ENCODE measurements around the gene ATP2C1.

ATP2C1 gene

GRCh38 chr3:130895690-130896488 is 2.0 kb downstream of the ATP2C1 start:
- DNase-seq, result peak; percentile 66

GRCh38 chr3:130897316-130897715 is 3.4 kb downstream of the ATP2C1 start:
- DNase-seq, result no peak

DNA sequence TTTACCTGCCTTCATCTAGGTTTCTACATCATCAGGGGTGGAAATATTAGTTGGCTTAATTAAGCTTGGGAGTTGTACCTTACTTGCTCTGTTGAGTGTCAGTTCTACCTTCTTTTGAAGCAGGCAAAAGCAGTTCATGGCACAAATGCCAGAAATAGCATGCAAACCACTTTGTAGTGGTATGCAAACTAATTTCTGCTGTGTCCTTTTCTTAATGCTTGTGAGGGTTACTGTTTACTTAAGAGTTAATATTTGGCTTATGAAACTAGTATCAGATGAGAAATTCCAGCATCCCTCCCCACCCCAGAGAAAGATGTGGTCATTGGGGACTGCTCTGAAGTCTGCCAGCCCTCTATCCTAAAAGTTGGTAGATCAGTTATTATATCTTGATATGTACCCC is 7.1 kb downstream of the ATP2C1 start:
- no peak for DNase-seq

- no peak for DNase-seq
These were observed 7.8 kb downstream of the ATP2C1 start for GRCh38 chr3:130901463-130902204.

DNA sequence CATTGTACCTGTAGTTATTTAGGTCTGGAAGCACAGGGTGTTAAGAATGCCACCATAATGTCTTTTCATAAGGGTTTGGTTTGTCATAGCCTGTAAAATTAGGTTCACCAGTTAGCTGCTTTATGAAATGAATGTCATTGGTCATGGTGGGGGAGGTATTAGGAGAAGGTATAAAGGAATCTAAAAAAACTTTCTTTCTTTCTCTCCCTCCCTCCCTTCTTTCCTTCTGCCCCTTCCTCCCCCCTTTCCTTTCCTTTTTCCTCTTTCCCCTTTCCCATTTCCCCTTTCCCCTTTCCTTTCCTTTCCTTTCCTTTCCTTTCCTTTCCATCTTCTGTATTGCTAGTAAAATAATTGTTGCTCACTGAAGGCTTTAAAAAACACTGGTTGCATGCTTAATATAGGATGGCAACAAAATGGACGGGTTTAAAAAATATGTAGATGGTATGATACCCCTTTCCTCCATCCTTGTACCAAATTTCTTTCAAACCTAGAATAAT is 9.6 kb downstream of the ATP2C1 start:
- no peak for DNase-seq

DNA sequence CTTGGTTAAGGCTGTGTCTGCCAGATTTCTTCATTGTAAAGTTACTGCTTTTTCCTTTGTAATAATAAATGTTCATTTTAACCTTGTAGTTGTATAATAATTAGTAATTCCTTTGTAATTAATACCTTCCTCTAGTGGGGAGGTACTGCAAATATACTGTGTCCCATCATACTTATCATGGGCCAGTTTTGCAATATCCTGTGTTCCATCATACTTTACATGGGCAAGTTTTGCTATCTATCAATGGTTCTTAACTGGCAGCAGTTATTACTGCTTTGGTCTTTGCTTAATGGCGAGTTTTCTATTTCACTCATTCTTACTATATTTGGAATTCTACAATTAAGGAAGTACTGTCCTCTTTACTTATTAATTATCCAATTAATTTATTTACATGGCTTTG is 10.6 kb downstream of the ATP2C1 start:
- DNase-seq, result no peak

DNA sequence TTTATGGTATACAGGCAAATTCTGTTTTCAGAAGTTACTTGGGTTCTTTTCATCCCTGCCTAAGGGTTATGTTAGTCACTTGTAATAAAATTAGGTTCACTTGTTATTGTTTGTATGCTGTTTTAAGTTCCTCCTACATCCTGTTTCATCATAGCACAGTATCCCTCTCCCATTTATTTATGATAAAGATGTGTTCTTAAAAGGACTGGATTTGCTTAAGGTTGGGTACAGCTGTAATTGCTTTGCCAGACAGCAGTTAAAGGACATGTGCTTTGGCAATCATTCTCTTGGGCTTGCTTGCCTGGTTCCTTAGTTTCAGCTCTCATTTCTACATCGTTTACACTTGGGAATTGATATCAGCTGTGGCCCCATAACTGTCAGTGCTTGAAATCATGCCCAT is 11.7 kb downstream of the ATP2C1 start:
- DNase-seq, result no peak

DNA sequence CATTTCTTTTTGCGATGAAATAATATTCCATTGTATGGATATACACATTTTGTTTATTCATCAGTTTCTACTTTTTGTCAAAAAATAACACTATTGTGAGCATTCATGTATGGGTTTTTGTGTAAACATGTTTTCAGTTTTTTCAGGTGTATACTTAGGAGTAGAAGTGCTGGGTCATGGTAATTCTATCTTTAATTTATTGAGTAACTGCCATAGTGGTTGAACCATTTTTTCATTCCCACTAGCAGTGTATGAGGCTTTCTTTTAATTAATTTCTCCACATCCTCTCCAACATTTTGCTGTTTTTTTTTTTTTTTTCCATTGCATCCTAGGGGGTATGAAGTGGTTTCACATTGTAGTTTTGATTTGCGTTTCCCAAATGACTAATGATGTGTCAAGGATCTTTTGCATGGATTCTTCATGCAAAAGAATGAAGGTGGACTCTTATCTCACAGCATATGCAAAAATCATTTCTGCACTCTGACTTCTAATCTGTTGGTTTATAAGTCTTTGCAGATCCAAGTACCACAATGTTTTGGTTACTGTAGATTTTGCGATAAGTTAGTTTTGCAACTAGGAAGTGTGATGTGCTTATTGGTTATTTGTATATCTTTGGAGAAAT is 12.6 kb downstream of the ATP2C1 start:
- DNase-seq, result no peak

DNA sequence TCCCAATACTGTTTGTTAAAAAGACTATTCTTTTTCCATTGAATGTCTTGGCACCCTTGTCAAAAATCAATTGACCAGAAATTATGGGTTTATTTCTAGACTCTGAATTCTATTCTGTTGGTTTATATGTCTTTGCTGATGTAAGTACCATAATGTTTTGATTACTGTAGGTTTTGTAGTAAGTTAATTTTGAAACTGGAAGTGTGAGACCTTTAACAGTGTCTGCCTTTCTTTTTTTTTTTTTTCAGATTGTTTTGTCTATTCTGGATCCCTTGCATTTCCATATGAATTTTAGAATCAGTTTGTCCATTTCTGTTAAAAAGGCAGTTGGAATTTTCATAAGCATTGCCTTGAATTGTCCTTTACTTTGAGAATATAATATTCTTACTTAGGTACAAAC is 13.6 kb downstream of the ATP2C1 start:
- DNase-seq, result no peak

GRCh38 chr3:130907966-130908365 is 14.1 kb downstream of the ATP2C1 start:
- DNase-seq, result peak; percentile 39

GRCh38 chr3:130915567-130916292 is 21.8 kb downstream of the ATP2C1 start:
- no peak for DNase-seq

GRCh38 chr3:130916507-130917167 is 22.8 kb downstream of the ATP2C1 start:
- no peak for DNase-seq

- DNase-seq, result no peak
These were observed 24.4 kb downstream of the ATP2C1 start for GRCh38 chr3:130918328-130918727.

GRCh38 chr3:130925628-130926027 is 31.7 kb downstream of the ATP2C1 start:
- DNase-seq, result no peak

GRCh38 chr3:130926504-130926903 is 32.6 kb downstream of the ATP2C1 start:
- no peak for DNase-seq

DNA sequence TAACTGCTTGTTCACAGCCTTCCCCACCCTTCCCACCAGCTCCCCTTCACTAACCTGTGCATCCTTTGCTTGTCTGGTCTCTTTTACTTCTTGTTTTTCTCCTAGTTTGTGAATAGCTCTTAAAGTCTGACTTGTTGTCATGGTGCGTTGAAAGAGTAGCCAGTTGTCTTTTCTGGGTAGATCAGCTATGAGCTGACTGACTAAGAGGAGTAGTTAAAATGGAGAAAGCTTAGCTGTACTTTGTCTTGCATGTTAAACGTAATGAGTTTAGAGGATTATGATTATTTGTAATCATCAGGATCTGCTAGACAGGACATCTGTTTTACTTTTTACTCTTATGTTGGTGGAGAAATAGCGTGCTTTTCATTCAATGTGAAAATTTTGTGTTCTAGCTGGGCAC is 35.9 kb downstream of the ATP2C1 start:
- no peak for DNase-seq

DNA sequence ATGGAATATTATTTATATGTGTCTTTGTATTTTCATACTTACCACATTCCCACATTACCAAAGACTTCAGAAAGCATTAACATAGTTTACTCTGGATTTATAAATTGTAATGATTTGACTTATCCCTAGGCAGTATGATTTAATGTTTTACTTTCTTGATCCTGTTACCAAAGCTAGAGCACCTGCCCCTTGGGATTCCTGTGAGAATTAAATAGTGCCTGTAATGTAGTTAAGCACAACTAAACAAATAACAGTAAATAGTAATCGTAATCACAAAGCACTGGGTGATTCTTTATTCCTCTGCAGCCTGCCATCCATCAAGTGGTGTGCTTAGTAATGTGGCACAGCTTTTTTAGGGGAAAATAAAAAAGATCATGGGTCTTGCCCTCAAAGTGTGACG is 39.1 kb downstream of the ATP2C1 start:
- no peak for DNase-seq

GRCh38 chr3:130933801-130934345 is 40.0 kb downstream of the ATP2C1 start:
- no peak for DNase-seq

DNA sequence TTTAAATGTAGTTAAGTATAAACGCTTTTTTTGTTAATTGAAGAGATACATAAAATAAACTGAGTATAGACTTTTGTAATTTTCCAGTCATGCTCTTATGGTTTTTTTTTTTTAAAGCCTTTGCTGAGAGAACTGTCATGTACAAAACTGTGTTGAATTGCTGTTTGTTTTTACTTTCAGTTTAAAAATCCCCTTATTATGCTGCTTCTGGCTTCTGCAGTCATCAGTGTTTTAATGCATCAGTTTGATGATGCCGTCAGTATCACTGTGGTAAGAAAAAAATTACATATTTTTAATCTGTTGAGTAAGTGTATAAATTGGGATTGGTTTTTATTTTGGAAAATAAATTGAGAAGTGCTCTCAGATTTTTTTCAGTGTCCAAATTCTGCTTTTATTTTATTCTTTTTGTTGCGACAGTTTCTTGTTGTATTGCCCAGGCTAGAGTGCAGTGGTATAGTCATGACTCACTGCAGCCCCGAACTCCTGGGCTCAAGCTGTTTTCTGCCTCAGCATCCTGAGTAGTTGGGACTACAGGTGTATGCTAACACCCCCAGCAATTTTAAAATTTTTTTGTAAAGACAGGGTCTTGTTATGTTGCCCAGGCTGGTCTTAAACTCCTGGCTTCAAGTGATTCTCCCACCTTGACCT is 40.7 kb downstream of the ATP2C1 start:
- DNase-seq, result no peak

GRCh38 chr3:130935761-130936492 is 42.0 kb downstream of the ATP2C1 start:
- no peak for DNase-seq

GRCh38 chr3:130939753-130940152 is 45.9 kb downstream of the ATP2C1 start:
- no peak for DNase-seq
